T-cell (primary cell): ENCODE results near the gene SPINK6. TPM values are rescaled to one million over a fixed set of nuclear protein-coding genes. Genes with fewer than 3 reads are reported as not detected.

Experiments
- ATAC-seq, 4 experiments: fragments of 200-7000 bp in 3 of 4; fragments of 150-1000 bp in 1 of 4; cut with Tn5 transposase; replicated peaks in 1 of 4; 1 replicate in 3 of 4; 2 replicates in 1 of 4; pipeline ENCODE4 v1.10.0; 2021; ENCODE audit warnings: moderate library complexity in 3 of 4, mild to moderate bottlenecking in 2 of 4, moderate number of reproducible peaks in 1 of 4
- CTCF ChIA-PET, 2 donors: fragments of 300-600 bp; sonication (Branson Sonifier 250); formaldehyde crosslinking; loops; one replicate each; lab custom pipeline; 2022; ENCODE audit warnings: antibody characterized with exemption in 2 of 2; lab: Charles Lee
- POLR2A ChIA-PET, 2 donors: fragments of 300-600 bp; sonication (Branson Sonifier 250); formaldehyde crosslinking; loops; one replicate each; lab custom pipeline; 2022; ENCODE audit warnings: antibody characterized with exemption in 2 of 2; lab: Charles Lee
- DNase-seq, 35 experiments: peaks; one replicate each; pipeline versions ENCODE4 v3.0.0 to v3.0.0-alpha.2; 2013 to 2023
- H3K27ac ChIP-seq: one replicate; pipeline ENCODE4 v1.5.1; 2013; ENCODE audit warnings: low read length
- H3K27me3 ChIP-seq, 2 experiments: replicated peaks in 1 of 2; 1 replicate in 1 of 2; 2 replicates in 1 of 2; pipeline versions ENCODE4 v1.6.1 to v1.7.0; 2013; ENCODE audit warnings: low read length in 1 of 2, mixed read lengths in 1 of 2; ENCODE audit not compliant: control insufficient read depth in 2 of 2, insufficient read depth in 2 of 2; ENCODE audit errors: extremely low read depth in 1 of 2
- H3K36me3 ChIP-seq, 2 donors: 1 replicate in 1 of 2; 2 replicates in 1 of 2; pipeline versions ENCODE4 v1.6.1 to v1.7.0; 2013; ENCODE audit warnings: low read length in 1 of 2; ENCODE audit not compliant: control insufficient read depth in 2 of 2, insufficient read depth in 1 of 2; ENCODE audit errors: extremely low read depth in 1 of 2
- H3K4me1 ChIP-seq, 2 experiments: 1 replicate in 1 of 2; 2 replicates in 1 of 2; pipeline versions ENCODE4 v1.6.1 to v1.7.0; 2013; ENCODE audit warnings: low read length in 2 of 2, mixed read lengths in 1 of 2; ENCODE audit not compliant: insufficient read depth in 2 of 2, control insufficient read depth in 1 of 2; ENCODE audit errors: extremely low read depth in 1 of 2
- H3K4me3 ChIP-seq, 2 donors: 1 replicate in 1 of 2; 2 replicates in 1 of 2; pipeline versions ENCODE4 v1.5.1 to v1.7.0; 2013; ENCODE audit warnings: mild to moderate bottlenecking in 2 of 2, low read length in 1 of 2, moderate library complexity in 1 of 2; ENCODE audit not compliant: control insufficient read depth in 1 of 2; ENCODE audit errors: extremely low read depth in 1 of 2
- H3K9me3 ChIP-seq: 2 replicates; pipeline ENCODE4 v1.7.0; 2013
- H3K27ac Mint-ChIP-seq, 2 donors: one replicate each; pipeline ENCODE4 v1.8.0; 2020 to 2021; ENCODE audit warnings: mild to moderate bottlenecking in 2 of 2, mixed read lengths in 2 of 2
- H3K27me3 Mint-ChIP-seq, 2 donors: one replicate each; pipeline ENCODE4 v1.8.0; 2021 to 2022; ENCODE audit warnings: mixed read lengths in 2 of 2
- H3K36me3 Mint-ChIP-seq: one replicate; pipeline ENCODE4 v1.8.0; 2021; ENCODE audit warnings: mixed read lengths
- H3K4me1 Mint-ChIP-seq, 3 donors: one replicate each; pipeline ENCODE4 v1.8.0; 2020 to 2022; ENCODE audit warnings: mixed read lengths in 3 of 3, mild to moderate bottlenecking in 1 of 3
- H3K4me3 Mint-ChIP-seq, 3 donors: one replicate each; pipeline ENCODE4 v1.8.0; 2020 to 2022; ENCODE audit warnings: mild to moderate bottlenecking in 3 of 3, mixed read lengths in 3 of 3, moderate library complexity in 3 of 3
- H3K9me3 Mint-ChIP-seq, 3 donors: one replicate each; pipeline ENCODE4 v1.8.0; 2020 to 2022; ENCODE audit warnings: mixed read lengths in 3 of 3
- total RNA-seq, 35 experiments: library from RNA in 6 of 35; stranded (reverse) in 6 of 35; fragments of 120-200 nt in 1 of 35; gene quantifications; one replicate each; pipeline versions ENCODE4 v1.2.1 to v1.2.4 and lab custom pipeline; 2013 to 2026

SPINK6 gene
- total RNA-seq, 5 donors from 2014 or later (not counting 1 experiment from before 2014, with no cell fraction given) = not detected

DNA sequence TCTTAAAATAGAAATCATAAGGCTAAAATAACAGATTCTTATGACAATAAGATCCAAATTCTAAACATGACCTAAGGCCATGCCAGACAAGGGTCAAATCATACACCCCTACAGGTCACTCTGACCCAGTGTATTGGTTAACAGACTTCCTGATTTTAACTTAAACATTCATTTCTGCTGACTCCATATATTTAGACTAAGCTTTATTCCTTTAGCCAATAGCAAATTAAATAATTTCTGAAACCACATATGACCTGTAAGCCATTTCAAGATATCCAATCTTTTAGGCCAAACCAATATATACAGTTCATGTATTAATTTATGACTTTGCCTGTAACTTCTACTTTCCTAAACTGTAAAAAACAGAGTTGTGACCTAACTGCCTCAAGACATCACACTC, 58.4 kb downstream of the SPINK6 start:
- H3K27ac ChIP-seq = no peak overlapping the region
- Mint-ChIP-seq H3K27ac (no peak overlapping the region), H3K4me1 (no peaks in the 10 kb centered on the region), H3K36me3 (no peaks in the 10 kb centered on the region), H3K27me3 (no peaks in the 10 kb centered on the region), H3K9me3 (peaks cover 17 to 33% (median 25%) of the 10 kb centered on the region in 3 donors), H3K4me3 (no peak overlapping the region)
- no peaks in the 10 kb centered on the region for H3K27me3 ChIP-seq
- no peaks in the 10 kb centered on the region for H3K4me1 ChIP-seq
- peaks cover 2% of the 10 kb centered on the region for H3K9me3 ChIP-seq
- POLR2A ChIA-PET = no interaction called here
- H3K36me3 ChIP-seq = no peaks in the 10 kb centered on the region
- CTCF ChIA-PET = no interaction called here
- no peak for DNase-seq
- no peak overlapping the region for H3K4me3 ChIP-seq
- ATAC-seq = no peak

Other genes with a start within 250 kb of the SPINK6 start
- gene SPINK5, start 139.1 kb upstream of the SPINK6 start, total RNA-seq = under 1 TPM in 1 of 5 donors, not detected in 4; 0.07 TPM
- gene SPINK14, start 34.5 kb upstream of the SPINK6 start, total RNA-seq = not detected
- not detected for gene MARCOL, start 35.5 kb downstream of the SPINK6 start, total RNA-seq
- gene SPINK13, start 65.8 kb downstream of the SPINK6 start, total RNA-seq = not detected
- gene SPINK7, start 109.4 kb downstream of the SPINK6 start, total RNA-seq = not detected
- gene SPINK9, start 132.5 kb downstream of the SPINK6 start, total RNA-seq = not detected
- gene FBXO38, start 180.9 kb downstream of the SPINK6 start, total RNA-seq = 10 to 100 TPM; 61.0 to 70.8 (median 66.2) TPM